ENCODE measurements around the gene HNRNPM.

DNA sequence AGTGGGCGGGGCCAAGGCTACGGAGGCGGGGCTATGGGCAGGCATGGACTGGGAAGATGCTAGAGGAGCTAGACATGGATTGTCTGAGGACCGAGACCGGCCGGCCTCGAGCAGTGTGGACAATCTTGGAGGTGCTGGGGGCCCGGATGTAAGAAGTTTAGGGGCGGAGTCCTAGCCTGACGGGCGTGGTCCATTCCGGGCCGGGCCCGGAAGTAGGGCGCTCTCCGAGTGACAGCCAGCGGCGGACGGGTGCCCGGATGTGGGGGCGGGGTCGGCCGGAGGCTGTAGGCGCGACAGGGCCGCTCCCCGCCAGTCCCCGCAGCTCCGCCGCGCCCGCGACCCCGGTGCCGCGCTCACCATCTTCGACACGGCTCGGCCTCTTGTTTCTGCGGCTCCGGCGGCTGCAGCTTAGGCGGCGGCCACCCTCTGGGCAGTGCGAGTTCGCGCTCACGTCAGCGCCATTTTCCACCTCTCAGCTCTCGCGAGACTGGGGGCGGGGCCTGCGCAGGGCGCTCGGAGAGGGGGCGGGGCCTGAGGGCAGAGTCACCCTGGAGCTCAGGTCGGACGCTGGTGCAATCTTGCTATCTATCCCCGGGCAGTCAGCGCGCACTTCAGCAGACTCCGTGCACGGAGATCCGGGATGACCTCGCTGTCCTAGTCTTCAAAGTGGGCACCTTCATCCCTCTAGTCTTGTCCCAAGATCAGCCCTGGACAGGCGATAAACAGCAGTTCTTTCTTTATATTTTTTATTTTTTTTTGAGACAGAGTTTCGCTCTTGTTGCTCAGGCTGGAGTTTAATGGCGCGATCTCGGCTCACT is 69.1 kb downstream of the HNRNPM start, which contains the start of gene ZNF414:
- TF ChIP-seq POLR2A (IDR thresholded peaks at IDR 0.05; ENCODE audit: low read length) (peak; percentile 61), GATA1 (IDR thresholded peaks at IDR 0.05; ENCODE audit: low read depth, low read length) (no peak)

Measured in erythroblast (primary cell).